ENCODE results near the gene LMAN2. TPM values are rescaled to one million over a fixed set of nuclear protein-coding genes. Genes with fewer than 3 reads are reported as not detected.

The LMAN2 gene
- total RNA-seq, 1 experiment from 2014 or later, result 128 TPM

DNA sequence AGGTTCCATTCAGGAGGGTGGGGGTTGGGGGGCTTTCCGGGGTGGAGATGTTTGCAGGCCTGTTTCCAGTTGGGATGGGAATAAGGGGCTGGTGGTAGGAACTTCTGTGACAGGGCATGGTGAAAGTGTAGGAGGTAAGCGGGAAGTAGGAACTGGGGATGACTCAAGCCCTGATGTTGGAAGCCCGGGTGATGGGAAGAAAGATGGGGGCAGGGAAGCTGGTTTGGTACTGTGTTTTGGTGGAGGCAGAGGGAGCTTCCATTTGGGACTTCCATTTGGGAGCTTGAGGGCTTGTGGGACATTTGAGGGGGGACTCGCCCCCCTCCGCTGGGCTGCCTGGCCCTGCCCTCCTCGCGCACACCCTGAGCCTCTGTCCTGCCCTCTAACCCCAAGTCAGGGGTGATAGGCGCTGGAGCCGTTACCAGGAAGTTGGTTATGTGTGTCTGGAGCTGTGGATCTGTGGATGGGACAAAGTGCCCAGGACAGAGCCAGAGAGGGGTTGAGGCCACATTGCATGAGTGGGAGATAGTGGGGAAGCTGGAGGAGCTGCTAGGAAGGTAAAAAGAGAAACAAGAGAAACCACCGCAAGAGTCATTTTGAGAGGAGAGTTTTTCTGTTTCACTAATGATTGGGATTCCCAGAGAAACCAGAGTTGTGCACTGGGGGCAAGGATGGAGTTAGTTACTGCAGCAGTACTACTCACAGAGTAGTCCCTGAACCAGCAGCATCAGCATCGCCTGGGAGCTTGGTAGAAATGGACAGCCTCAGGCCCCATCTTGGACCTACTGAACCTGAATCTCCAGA lies 12.9 kb upstream of the LMAN2 start:
- no peak overlapping the region for H3K4me3 ChIP-seq (replicated peaks in 1 of 2; ENCODE audit: low read depth in 1 of 2, low read length in 2 of 2)
- no peak overlapping the region for H2AFZ ChIP-seq (ENCODE audit: low read depth, low read length, poor library complexity, severe bottlenecking)
- H4K20me1 ChIP-seq (ENCODE audit: insufficient read depth), result no peaks in the 10 kb centered on the region
- H3K4me2 ChIP-seq (ENCODE audit: low read length), result no peak overlapping the region
- no peak overlapping the region for H3K9ac ChIP-seq (ENCODE audit: low read length)
- H3K27me3 ChIP-seq (ENCODE audit: insufficient read depth, low read length), result no peaks in the 10 kb centered on the region
- TF ChIP-seq POLR2A (IDR thresholded peaks at IDR 0.05; ENCODE audit: borderline replicate concordance, extremely low read depth, insufficient read depth, insufficient read length), result no peak
- TF ChIP-seq RAD21 (IDR thresholded peaks at IDR 0.05; ENCODE audit: low read depth), result no peak
- TF ChIP-seq, protein P1, sequence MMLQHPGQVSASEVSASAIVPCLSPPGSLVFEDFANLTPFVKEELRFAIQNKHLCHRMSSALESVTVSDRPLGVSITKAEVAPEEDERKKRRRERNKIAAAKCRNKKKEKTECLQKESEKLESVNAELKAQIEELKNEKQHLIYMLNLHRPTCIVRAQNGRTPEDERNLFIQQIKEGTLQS (IDR thresholded peaks at IDR 0.05), result no peak
- no peak for TF ChIP-seq ZFX (IDR thresholded peaks at IDR 0.05)
- no peak for TF ChIP-seq CBX3 (IDR thresholded peaks at IDR 0.05; ENCODE audit: low read depth)
- TF ChIP-seq FOSL1 (IDR thresholded peaks at IDR 0.05; ENCODE audit: low read depth), result no peak
- TF ChIP-seq YY1 (IDR thresholded peaks at IDR 0.05; ENCODE audit: extremely low read depth, insufficient replicate concordance, low read depth, low read length), result no peak
- TF ChIP-seq SP1 (IDR thresholded peaks at IDR 0.05; ENCODE audit: low read depth), result no peak
- TF ChIP-seq ELF1 (IDR thresholded peaks at IDR 0.05; ENCODE audit: borderline replicate concordance, low read depth), result no peak
- TF ChIP-seq, protein P2, sequence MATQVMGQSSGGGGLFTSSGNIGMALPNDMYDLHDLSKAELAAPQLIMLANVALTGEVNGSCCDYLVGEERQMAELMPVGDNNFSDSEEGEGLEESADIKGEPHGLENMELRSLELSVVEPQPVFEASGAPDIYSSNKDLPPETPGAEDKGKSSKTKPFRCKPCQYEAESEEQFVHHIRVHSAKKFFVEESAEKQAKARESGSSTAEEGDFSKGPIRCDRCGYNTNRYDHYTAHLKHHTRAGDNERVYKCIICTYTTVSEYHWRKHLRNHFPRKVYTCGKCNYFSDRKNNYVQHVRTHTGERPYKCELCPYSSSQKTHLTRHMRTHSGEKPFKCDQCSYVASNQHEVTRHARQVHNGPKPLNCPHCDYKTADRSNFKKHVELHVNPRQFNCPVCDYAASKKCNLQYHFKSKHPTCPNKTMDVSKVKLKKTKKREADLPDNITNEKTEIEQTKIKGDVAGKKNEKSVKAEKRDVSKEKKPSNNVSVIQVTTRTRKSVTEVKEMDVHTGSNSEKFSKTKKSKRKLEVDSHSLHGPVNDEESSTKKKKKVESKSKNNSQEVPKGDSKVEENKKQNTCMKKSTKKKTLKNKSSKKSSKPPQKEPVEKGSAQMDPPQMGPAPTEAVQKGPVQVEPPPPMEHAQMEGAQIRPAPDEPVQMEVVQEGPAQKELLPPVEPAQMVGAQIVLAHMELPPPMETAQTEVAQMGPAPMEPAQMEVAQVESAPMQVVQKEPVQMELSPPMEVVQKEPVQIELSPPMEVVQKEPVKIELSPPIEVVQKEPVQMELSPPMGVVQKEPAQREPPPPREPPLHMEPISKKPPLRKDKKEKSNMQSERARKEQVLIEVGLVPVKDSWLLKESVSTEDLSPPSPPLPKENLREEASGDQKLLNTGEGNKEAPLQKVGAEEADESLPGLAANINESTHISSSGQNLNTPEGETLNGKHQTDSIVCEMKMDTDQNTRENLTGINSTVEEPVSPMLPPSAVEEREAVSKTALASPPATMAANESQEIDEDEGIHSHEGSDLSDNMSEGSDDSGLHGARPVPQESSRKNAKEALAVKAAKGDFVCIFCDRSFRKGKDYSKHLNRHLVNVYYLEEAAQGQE (IDR thresholded peaks at IDR 0.05; ENCODE audit: low read depth), result no peak
- H3K79me2 ChIP-seq (ENCODE audit: insufficient read depth, low read length), result no peaks in the 10 kb centered on the region
- intact Hi-C loops (cut with micrococcal nuclease), result no loop called here
- DNase-seq (ENCODE audit: low read depth, low spot score), result no peak
- ATAC-seq, result no peak
- no TSS peak for BruUV-seq (replicated peaks)
- no peaks in the 10 kb centered on the region for H3K9me2 ChIP-seq (ENCODE audit: insufficient read depth)
- CTCF ChIA-PET, result interaction anchor here (1.0 to 1.8 kb wide), 3 partner anchors 26 to 255 kb away, joined by 3 to 5 read pairs (median 3); no protein-coding TSS in a partner anchor
- H3K9me3 ChIP-seq (ENCODE audit: control insufficient read depth in 1 of 2, insufficient read depth in 1 of 2, low read depth in 1 of 2, low read length in 2 of 2), result no peaks in the 10 kb centered on the region
- RAD21 ChIA-PET (ENCODE audit: low non-redundant PET in 1 of 2, low total read pairs in 2 of 2, uncharacterized antibody in 2 of 2, unreplicated experiment in 2 of 2), result no interaction called here
- H3K4me1 ChIP-seq (ENCODE audit: control insufficient read depth in 1 of 2, insufficient read depth in 2 of 2, low read length in 2 of 2), result peaks cover 19 to 41% of the 10 kb centered on the region in 2 experiments; a peak in 3 of 4 replicates
- POLR2A ChIA-PET, result no interaction called here
- H3K36me3 ChIP-seq (ENCODE audit: control insufficient read depth in 1 of 2, insufficient read depth in 2 of 2, low read length in 2 of 2), result no peaks in the 10 kb centered on the region
- H3K27ac ChIP-seq (ENCODE audit: low read depth, low read length), result no peak overlapping the region
